HG03097 (cell line): ENCODE results near the gene HOXB13.

ENCODE experiments used
- ATAC-seq: cut with Tn5 transposase; IDR thresholded peaks from one replicate; pipeline ENCODE4 v1.9.1; 2021; ENCODE audit not compliant: unreplicated experiment, low FRiP score

The HOXB13 gene

GRCh38 chr17:48728232-48729231, at the start of gene HOXB13:
Gene HOXB13 (minus strand): TSS chr17:48728750. CDS start chr17:48728593, 157 bp downstream.
- ATAC-seq: no peak

DNA sequence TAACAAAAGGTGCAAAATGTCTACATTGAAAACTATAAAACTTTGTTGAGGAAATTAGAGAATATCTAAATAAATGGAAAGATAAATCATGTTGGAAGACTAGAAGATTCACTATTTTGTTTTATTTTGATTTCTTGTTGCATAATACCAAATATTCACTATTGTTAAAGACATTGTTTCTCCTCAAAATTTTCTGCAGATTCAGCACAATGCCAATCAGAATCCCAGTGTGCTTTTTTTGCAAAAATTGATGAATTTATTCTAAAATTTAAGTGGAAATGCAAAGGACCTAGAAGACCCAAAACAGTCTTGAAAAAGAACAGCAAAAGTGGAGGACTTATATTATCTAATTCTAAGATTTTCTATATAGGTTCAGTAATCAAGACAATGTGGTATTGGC, 48.1 kb upstream of the HOXB13 start:
- no peak for ATAC-seq

DNA sequence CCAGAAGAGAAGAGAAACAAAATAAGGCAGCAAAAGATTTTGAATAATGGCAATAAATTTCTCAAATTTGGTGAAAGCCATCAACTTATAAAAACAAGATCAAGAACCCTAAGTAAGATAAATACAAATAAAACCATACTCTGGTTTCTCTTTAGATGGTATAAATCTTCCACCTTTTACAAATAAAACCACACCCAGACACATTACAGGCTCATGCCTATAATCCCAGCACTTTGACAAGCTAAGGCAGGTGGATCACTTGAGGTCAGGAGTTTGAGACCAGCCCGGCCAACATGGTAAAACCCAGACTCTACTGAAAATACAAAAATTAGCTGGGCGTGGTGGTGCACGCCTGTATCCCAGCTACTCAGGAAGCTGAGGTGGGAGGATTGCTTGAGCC, 44.7 kb upstream of the HOXB13 start:
- no peak for ATAC-seq

- no peak for ATAC-seq
Measured at GRCh38 chr17:48770954-48771353, 42.4 kb upstream of the HOXB13 start.

DNA sequence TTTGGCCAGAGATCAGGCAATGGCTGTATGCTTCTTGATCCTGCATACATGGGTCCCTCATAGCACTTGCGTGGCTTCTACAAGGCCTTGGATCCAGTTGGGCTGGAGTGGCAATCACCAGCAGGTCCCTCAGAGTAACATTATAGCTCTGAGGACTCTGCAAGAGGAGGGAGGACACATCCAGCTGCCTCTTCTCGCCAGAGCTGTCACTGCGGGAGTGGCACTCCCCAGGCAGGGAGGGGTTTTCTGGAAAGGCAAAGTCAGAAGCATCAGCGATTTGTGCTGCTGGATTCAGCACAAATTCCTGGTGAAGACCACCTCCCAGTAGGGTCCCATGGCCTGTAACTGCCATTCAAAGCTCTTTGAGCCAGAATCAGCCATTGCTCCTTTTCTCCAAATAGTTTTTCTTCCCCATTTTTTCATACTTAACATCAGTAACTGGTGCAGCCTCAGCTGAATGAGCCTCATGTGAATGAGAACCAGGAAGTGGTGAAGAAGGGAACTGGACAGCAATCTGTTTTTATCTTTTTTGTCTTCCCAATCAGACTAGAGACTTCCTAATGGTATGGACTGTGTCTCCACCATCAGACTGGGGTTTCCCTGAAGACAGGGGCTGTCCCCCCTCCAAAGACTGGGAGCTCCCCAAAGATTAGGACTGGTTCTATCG, 40.6 kb upstream of the HOXB13 start:
- ATAC-seq: no peak

GRCh38 chr17:48767263-48767774, 38.8 kb upstream of the HOXB13 start:
- no peak for ATAC-seq

DNA sequence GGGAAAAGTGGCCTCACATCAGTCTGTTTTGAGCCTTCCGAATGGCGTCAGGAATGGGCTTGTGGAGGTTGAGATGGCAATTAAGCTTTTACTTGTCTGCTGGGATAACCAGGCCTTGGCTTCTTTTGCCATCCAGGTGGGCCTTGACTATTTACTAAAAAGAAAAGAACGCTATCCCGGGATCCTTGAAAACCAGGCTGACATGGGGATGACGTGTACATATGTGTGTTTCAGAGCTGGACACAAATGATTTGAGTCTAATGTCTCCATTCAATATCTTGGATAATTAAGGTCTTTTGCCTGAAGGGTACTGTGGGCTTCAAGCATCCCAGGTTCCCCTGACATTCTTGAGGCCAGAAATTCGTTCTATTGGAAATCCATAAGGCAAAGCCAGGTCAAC, 32.6 kb upstream of the HOXB13 start:
- no peak for ATAC-seq

GRCh38 chr17:48760411-48760810, 31.9 kb upstream of the HOXB13 start:
- ATAC-seq: no peak

DNA sequence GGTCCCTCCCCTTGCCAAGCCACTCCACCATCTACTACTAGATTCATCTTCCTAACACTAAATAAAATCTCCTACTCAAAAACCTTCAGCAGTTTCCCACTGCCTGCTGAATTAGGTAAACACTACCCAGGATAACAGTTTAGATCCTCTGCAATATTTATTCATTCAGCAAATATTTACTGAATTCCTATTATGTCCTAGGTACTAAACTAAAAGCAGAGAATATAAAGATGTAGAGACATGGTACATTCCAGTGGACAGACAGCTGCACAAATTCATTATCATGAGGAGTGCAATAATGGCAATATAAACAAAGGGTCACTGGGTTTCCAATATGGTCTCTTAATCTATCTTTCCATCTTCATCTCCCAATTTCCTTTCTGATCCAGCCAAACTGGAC, 30.7 kb upstream of the HOXB13 start:
- no peak for ATAC-seq

GRCh38 chr17:48757524-48757961, 29.0 kb upstream of the HOXB13 start:
- ATAC-seq: no peak

GRCh38 chr17:48756830-48757251, 28.3 kb upstream of the HOXB13 start:
- ATAC-seq: no peak

DNA sequence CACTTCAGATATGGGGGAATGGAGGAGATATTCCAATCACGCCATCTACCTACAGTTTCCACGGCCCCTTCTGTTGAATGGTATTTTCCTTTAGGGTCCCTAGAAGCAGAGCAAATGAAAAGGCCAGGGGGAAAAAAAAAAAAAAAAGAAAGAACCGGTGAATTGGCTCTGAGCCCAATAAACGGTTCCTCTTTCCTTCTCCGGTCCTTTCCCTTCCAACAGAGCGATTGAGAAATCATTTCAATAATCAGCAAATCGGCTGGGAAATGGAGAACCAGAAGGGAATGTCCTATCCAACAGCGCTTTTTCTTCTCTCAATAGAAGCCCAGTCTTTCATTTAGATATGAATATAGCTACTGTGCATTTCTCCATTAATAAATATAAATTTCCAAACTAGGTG, 26.8 kb upstream of the HOXB13 start:
- ATAC-seq: no peak

DNA sequence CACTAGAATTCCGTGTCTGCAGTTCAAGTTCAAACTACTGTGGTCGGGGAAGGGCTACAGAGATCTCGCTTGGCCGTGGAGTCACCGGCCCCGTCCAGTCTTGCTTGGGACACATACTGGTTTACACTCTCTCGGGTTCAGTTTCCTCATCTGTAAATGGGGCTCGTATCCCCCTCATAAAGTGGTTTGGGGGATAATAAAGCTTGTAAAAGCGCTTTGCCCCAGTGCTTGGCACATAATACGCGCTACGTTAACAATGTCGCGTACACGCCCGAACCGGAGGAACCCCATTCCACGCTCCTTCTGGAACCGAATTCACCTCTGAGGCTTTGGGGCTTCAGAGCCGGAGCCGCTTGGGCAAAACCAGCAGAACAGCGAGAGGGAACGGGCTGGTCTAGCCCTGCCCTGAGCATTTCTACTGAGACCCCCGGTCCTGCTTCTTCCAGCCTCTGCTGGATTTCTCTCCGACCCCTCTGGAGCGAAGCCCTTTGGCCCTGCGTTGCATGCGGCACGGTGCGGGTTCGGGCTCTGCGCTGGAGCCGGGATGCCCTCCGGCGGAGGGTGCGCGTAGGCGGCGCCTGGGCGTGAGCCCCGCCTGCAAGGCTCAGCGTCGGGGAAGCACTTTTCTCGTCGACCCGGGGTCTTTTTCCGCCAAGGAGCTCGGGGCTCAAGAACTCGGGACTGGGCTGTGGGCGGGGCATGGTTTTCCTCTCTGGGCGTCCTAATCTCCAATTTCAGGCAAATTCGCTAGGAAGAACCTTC, 26.1 kb upstream of the HOXB13 start:
- no peak for ATAC-seq

DNA sequence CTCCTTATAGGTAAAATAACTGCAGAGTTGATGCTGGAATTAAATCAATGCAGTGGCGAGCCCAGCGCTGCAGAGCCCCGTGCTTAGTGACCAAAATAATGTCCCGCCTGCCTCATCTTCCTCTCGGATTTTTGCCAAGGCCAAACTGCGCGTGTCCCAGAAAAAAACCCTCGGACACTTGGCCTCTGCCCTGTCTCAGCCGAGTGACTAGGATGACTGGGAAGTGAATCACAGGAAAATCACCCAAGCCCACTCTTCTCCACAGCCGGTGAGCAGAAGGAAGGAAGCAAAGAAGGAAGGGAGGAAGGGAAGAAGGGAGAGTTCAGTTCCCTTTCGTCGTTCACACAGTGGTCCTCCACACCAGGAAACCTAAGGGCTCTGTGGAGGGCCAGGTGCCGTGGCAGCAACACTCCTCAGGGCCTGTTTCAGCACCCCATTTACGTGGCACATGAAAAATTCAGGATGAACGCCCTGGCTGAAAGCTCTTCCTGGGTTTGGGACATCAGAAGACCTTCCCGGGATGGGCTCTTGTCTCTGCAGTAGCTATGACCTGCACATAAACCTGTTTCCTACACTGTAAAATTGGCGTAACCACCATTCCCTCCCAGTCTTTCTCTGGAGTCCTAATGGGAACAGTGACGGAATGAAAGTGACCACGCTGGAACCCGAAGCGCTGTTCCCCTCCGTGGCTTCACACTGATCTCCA, 25.4 kb upstream of the HOXB13 start:
- ATAC-seq: no peak

- ATAC-seq: no peak
Measured at GRCh38 chr17:48752399-48753288, 24.1 kb upstream of the HOXB13 start.

DNA sequence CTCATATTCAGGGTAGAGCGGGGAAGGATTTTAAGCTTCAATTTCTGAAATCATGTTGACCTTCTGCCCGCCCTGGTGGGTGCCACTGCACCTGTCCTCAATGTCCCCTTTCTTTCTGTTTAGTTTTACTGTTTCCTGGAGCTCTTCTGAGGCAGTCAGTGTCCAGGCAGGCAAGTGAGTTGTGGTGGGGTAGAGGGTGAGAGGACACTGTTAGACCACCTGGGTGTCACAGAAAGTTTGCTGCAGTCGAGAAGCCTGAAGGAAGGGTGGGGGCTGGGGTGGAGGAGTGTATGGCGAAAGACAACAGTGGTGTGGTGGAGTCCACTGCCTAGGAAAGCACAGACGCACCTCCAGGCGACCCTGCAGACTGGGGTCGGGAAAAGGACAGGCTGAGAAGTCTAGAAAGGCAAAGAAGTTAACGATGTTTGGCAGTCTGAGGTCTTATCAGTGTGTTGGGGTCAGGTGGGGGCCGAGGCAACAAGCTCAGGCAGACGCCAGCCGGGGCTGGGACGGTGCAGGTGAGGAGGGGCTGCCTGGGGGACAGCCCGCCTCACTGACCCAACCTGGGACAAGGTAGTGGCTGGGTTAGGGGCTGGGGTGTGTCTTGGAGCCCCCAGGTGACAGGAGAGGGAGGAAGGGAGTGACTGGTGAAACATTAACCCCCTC, 23.3 kb upstream of the HOXB13 start:
- no peak for ATAC-seq

- ATAC-seq: no peak
Measured at GRCh38 chr17:48751172-48751571, 22.6 kb upstream of the HOXB13 start.
